NCI-H2081 treated with DMSO at 0.1 percent for 48 hours (cell line): ENCODE results near the gene ITPR1.

Experiments
- DNase-seq: peaks from one replicate; lab custom pipeline; 2025; lab: John Stamatoyannopoulos, UW

ITPR1 gene

DNA sequence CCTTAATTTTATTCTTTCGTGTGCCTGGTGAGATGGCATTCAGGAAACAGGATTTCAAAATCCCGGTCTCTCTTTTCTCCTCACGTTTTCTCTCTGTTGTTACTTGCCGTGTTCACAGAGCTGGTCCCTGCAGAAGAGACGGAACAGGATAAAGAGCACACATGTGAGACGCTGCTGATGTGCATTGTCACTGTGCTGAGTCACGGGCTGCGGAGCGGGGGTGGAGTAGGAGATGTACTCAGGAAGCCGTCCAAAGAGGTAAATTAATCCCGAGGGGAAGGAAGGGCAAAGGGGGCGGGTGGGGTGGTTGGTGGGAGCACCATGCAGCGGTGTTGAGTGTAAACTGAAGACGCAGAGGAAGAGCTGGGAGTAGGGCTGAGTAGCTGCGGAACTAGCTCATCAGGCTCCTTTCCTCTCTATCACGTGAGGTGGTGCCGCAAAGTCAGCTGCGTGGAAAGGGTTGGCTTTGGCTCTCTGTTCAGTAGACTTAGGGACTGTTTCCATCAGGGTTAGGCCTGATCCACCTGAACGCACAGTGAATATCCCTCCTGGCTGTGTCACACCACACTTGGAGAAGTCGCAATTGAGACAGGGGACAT, 321.3 kb downstream of the ITPR1 start:
- DNase-seq = no peak

DNA sequence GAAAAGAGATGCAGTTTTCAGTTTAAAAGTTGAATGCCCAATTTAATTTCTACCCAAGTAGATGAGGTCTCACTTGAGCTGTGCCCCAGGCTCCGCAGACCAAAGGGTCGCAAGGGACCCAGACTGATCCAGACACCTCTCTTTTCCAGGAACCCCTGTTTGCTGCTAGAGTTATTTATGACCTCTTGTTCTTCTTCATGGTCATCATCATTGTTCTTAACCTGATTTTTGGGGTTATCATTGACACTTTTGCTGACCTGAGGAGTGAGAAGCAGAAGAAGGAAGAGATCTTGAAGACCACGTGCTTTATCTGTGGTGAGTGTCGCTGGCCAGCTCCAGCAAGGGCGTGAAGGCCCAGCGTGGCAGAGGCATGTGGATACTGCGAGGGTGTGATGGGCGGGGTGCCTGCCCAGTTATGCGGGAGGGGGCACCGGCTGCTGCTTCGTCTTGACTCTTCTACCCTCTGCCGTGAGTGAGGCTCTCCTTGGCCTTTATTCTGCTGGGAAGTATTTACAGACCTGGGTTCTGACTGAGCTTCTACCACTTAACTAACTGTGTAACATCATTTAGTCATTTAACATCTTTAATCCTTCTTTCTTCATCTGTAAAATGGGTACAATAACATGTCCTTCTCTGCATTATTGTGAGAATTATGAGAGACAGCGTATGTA, 321.9 kb downstream of the ITPR1 start:
- DNase-seq = no peak

GRCh38 chr3:4816306-4816705, 323.2 kb downstream of the ITPR1 start:
- no peak for DNase-seq

DNA sequence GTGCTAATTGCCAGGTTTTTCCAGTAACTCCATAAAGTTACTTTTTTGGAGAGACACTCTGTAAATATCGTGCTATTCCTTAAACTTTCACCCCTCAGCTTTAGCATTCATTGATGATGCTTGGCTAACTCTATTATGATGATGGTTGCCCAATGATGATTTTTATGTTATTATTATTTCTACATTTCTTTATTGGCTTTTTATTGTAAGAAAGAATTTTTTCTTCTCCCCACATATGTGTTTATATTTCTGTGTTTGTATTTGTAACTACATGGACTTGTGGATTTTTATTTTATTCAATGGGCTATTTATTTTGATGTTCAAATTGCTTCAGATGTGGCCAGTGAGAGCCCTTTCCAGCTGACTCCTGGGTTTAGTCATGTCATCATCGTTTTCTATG, 323.6 kb downstream of the ITPR1 start:
- DNase-seq = no peak

GRCh38 chr3:4817128-4817527, 324.0 kb downstream of the ITPR1 start:
- no peak for DNase-seq

GRCh38 chr3:4818164-4818563, 325.0 kb downstream of the ITPR1 start:
- no peak for DNase-seq

DNA sequence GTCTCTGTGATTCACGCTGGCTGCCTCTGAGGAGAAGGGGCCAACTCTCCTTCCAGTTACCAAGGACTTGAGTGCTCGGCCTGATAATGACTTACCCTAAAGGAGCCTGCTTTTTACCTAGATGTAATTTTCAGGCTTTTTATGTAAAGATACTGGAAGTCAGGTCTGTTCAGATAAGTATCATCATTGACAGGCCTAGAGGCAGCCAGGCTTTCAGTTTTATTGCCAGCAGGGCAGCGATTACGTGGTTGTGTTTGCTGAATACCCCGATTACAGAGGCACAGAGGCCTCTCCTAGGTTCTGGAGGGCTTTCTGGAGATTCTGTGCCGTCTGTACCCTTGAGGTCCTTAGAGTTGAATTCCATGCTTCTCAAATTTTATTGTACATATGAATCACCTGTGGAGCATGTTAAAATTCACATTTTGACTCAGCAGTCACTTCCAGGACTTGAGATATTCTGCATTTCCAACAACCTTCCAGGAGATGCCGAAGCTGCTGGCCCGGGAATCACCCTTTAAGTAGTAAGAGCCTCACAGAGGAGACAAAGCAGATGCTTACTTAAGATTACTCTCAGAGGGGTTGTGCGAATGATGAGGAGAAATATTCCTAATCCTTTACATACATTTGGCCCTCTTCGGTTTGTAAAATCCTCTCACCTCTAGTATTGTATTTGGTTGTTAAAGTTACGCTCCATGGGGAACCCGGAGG, 326.0 kb downstream of the ITPR1 start:
- DNase-seq = no peak

- no peak for DNase-seq
These were observed 326.6 kb downstream of the ITPR1 start for GRCh38 chr3:4819746-4820145.

- no peak for DNase-seq
These were observed 327.4 kb downstream of the ITPR1 start for GRCh38 chr3:4820296-4821121.

GRCh38 chr3:4821338-4821737, 328.2 kb downstream of the ITPR1 start:
- DNase-seq = no peak

DNA sequence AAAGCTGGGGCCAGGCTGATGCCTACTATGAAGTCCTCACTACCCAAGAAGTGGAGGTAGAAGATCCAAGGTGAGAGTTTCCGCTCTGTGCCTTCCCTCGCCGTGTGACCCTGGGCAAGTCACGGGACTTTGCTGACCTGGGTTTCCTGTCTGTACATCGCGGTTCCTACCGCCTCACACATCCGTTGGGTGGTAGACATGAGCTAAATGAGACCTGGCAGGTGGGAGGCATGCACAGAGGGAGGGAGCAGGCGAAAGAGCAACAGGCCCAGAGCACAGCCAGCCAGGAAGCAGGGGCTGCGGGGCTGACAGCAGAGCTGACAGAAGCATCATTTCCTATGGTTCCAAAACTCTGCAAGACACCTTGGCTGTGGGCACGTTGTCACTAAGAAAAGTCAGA, 328.8 kb downstream of the ITPR1 start:
- DNase-seq = no peak

DNA sequence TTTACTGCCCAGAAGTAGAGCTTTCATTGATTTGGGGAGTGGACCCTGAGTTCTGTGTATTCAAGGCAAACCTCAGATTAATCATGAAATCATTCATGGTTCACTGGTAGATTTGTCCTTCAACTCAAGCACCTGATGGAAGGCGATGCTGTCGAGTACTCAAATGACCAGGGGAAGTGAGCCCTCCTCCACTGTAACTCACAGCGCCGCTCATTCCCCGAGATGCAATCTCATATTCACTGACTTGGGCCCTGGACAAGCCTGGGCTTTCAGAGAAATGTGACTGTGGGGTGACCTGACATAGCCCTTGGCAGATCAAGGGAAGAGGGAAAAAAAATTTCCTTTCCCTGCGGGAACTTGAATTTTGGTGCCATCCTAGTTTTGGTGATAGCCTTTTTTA, 329.4 kb downstream of the ITPR1 start:
- DNase-seq = no peak

- no peak for DNase-seq
These were observed 330.2 kb downstream of the ITPR1 start for GRCh38 chr3:4823385-4823784.

- DNase-seq = no peak
These were observed 331.1 kb downstream of the ITPR1 start for GRCh38 chr3:4823986-4824925.

DNA sequence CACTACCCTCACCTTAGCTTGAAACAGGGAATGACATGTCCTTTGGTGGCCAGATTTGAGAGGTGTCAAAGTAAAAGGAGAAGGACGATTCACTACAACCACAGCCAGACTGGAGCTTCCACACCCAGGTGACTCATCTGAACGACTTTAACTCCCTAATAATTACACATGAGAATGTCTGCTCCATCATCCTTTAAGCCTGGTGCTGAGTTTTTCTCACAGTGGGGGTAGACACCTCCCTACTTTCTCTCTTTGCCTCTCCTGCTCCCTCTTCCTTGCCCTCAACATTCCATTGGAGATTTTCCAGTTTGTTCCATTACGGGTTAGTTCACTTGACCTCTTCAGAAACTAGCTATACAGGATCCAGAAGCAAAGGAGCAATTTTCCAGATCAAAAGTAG, 331.8 kb downstream of the ITPR1 start:
- DNase-seq = no peak

DNA sequence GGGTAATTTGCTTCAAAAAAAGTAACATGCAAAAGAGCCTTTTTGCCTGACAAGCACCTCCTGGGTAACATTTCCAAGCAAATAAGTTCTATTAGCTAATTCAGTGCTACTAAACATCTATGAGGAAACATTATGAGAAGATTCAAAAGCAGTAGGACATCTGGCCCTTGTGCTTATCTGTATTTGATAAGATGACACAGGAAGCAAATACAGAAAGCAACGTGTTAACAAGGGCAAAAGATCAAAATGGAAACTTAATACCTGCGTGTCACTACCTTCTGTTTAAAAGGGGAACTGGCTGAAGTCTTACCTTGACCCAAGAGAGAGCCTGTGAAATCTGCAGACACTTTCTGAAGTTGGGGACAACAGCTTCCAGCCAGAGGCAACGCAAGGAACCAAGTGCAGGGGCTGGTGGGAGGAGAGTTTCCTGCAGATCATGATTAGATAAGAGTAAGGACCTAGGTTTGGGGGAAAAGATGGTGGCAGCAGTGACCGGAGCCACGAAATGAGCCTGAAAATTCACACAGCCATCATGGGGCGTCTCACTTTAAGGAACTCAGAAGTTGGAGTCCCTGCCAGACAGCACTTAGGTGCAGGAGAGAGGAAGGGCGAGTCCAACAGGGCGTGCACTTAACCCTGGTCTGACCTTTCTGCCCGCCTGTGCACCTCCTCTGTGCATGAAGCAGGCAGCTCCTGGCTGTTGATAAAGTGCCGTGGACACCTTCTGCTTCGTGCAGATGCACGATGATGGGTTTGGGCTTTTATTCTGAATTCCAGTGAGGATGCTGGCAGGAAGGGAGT, 332.5 kb downstream of the ITPR1 start:
- DNase-seq = no peak

GRCh38 chr3:4826237-4827100, 333.3 kb downstream of the ITPR1 start:
- no peak for DNase-seq

DNA sequence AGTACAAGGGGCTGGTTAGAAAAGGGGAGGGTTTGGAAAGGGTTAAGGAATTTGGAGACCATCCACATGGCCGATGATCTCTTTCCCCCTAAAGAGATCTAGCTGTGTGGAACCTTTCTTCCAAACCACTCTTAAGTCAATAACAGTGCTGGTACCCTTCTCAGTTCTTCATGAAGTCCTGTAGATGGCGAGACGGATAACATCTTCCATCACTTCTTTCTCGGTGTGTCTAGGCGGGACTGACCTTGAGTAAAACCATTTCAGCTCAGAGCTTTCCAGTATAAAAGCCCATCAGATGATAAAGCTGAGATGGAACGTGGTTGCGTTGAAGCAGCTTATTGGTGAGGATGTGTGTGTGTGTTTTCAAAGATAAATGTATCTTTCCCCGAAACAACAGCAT, 334.6 kb downstream of the ITPR1 start:
- no peak for DNase-seq

- no peak for DNase-seq
These were observed 335.3 kb downstream of the ITPR1 start for GRCh38 chr3:4828279-4829030.
